Rectal smooth muscle tissue (tissue), 1 donor: ENCODE results near the gene B9D1.

Experiments used
- H3K27ac ChIP-seq: one replicate; pipeline ENCODE4 v1.7.0; 2013; ENCODE audit warnings: low read depth, low read length, inconsistent platforms
- H3K27me3 ChIP-seq: one replicate; pipeline ENCODE4 v1.7.0; 2013; ENCODE audit warnings: low read length; ENCODE audit not compliant: control insufficient read depth, insufficient read depth
- H3K36me3 ChIP-seq: one replicate; pipeline ENCODE4 v1.7.0; 2013; ENCODE audit warnings: low read length; ENCODE audit not compliant: control insufficient read depth, insufficient read depth
- H3K4me1 ChIP-seq: one replicate; pipeline ENCODE4 v1.7.0; 2013; ENCODE audit warnings: low read length; ENCODE audit not compliant: control insufficient read depth, insufficient read depth
- H3K4me3 ChIP-seq: one replicate; pipeline ENCODE4 v1.7.0; 2013; ENCODE audit warnings: low read length
- H3K9ac ChIP-seq: one replicate; pipeline ENCODE4 v1.7.0; 2013; ENCODE audit warnings: low read length

The B9D1 gene

DNA sequence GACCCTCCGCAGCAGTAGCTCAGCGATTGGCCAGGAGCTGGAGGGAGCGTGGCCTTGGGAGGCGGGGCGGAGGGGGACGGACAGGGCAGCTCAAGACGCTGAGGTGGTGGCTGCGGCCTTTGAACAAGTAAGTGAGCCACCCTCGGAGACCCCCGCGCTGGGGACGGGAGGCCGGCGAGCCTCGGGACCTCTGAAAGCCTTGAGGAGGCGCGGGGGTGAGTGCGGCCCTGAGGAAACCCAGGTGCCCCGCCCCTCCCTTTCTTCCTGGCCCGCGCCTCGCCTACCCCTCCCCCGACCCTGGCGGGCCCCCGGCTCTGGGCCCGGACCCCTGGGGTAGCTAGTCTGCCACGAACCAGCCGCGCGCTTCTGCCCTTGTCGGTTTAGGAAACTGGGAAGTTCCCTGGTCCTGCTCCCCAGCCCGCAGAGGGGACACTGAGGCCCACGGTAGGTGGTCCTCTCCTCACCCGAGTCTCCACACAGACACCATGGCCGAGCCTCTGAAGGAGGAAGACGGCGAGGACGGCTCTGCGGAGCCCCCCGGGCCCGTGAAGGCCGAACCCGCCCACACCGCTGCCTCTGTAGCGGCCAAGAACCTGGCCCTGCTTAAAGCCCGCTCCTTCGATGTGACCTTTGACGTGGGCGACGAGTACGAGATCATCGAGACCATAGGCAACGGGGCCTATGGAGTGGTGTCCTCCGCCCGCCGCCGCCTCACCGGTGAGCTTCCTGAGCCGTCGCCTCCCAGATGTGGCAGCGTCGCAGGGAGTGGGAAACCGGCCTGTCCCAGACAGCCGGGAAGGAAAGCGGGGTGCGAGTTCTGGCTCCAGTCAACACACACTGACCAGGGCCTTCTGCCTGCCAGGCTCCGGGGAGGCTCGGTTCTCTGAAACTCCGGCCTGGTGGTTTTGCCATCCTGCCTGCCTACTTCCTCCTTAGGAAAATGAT is 16.2 kb upstream of the B9D1 start, which contains the start of gene MAPK7:
Gene MAPK7, plus strand, starts transcription at position 83 of the 945 bp plus-strand sequence. Its CDS starts 403 bp downstream, at position 486.
- peaks cover 17% of the 10 kb centered on the region for H3K4me1 ChIP-seq

GRCh38 chr17:19377602-19378415 is 15.3 kb upstream of the B9D1 start:
- peak overlapping the region; percentile 68 for H3K4me3 ChIP-seq
- H3K36me3 ChIP-seq = peaks cover 15% of the 10 kb centered on the region
- peak overlapping the region; percentile 54 for H3K9ac ChIP-seq
- peak overlapping the region; percentile 95 for H3K27ac ChIP-seq
- H3K4me1 ChIP-seq = peaks cover 14% of the 10 kb centered on the region
- no peaks in the 10 kb centered on the region for H3K27me3 ChIP-seq

More for the DNA sequence above, 16.2 kb upstream of the B9D1 start, which contains the start of gene MAPK7:
- H3K36me3 ChIP-seq = peaks cover 18% of the 10 kb centered on the region
- H3K4me3 ChIP-seq = peak within 1 kb of the TSS; percentile 91
- H3K27me3 ChIP-seq = no peaks in the 10 kb centered on the region
- H3K27ac ChIP-seq = peak within 1 kb of the TSS; percentile 95
- H3K9ac ChIP-seq = peak within 1 kb of the TSS; percentile 70

DNA sequence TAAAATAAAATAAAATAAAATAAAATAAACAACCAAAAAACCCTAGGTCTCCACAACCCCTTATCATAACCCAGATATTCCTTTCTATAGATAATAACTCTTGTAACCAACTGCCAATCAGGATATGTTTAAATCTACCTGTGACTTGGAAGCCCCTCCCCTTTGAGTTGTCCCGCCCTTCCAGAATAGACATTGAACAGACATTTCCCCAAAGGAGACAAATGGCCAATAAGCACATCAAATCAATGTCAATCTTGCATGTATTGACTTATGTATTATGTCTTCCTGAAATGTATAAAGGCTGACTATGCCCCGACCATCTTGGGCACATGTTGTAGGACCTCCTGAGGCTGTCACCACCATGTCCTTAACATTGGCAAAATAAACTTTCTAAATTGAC is 14.3 kb upstream of the B9D1 start:
- Histone ChIP-seq H3K27me3 (no peaks in the 10 kb centered on the region), H3K36me3 (peaks cover 11% of the 10 kb centered on the region), H3K4me3 (peak overlapping the region; percentile 68), H3K9ac (no peak overlapping the region), H3K4me1 (peaks cover 14% of the 10 kb centered on the region), H3K27ac (peak overlapping the region; percentile 95)

DNA sequence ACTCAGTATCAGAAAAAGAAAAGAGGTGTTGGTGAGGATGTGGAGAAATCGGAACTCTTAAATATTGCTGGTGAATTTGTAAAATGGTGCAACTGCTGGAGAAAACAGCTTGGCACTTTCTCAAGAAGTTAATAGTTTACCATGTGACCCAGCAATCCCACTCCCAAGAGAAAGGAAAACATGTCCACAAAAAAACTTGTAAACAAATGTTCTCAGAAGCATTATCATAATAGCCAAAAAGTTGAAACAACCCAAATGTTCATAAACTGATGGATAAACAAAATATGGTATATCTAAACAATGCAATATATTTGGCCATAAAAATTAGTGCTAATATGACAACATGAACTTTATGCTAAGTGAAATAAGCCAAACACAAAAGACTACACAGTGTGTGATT is 13.2 kb upstream of the B9D1 start:
- Histone ChIP-seq H3K36me3 (peaks cover 6% of the 10 kb centered on the region), H3K27me3 (no peaks in the 10 kb centered on the region), H3K4me1 (peaks cover 14% of the 10 kb centered on the region), H3K27ac (no peak overlapping the region), H3K4me3 (no peak overlapping the region), H3K9ac (no peak overlapping the region)

GRCh38 chr17:19374136-19374535 is 11.6 kb upstream of the B9D1 start:
- no peak overlapping the region for H3K9ac ChIP-seq
- H3K4me1 ChIP-seq = peaks cover 9% of the 10 kb centered on the region
- H3K27ac ChIP-seq = no peak overlapping the region

GRCh38 chr17:19372866-19373504 is 10.5 kb upstream of the B9D1 start:
- Histone ChIP-seq H3K4me3 (no peak overlapping the region), H3K4me1 (peaks cover 7% of the 10 kb centered on the region), H3K36me3 (no peaks in the 10 kb centered on the region), H3K27ac (no peak overlapping the region), H3K27me3 (no peaks in the 10 kb centered on the region), H3K9ac (no peak overlapping the region)

More at GRCh38 chr17:19374136-19374535, 11.6 kb upstream of the B9D1 start:
- H3K4me3 ChIP-seq = no peak overlapping the region
- H3K27me3 ChIP-seq = no peaks in the 10 kb centered on the region
- H3K36me3 ChIP-seq = no peaks in the 10 kb centered on the region

GRCh38 chr17:19372439-19372838 is 9.9 kb upstream of the B9D1 start:
- Histone ChIP-seq H3K27me3 (no peaks in the 10 kb centered on the region), H3K4me1 (peaks cover 7% of the 10 kb centered on the region), H3K9ac (no peak overlapping the region), H3K27ac (no peak overlapping the region), H3K4me3 (no peak overlapping the region), H3K36me3 (no peaks in the 10 kb centered on the region)

DNA sequence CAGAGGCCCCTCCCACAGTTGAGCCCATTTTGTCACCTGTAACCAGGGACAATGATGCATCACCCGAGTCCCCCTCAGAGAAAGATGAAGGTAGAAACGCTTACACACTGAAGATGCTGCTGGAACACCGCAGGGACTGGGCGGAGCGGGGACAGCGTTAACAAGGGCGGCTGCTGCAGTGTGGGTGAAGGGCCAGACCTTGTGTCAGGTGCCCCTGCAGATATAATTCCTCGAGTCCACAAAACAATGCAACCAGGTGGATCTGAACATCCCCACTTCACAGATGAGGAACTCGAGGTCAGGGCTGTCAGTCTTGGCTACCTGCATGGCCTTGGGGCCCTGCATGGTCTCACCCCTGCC is 9.5 kb upstream of the B9D1 start:
- no peak overlapping the region for H3K27ac ChIP-seq
- peaks cover 3% of the 10 kb centered on the region for H3K4me1 ChIP-seq

DNA sequence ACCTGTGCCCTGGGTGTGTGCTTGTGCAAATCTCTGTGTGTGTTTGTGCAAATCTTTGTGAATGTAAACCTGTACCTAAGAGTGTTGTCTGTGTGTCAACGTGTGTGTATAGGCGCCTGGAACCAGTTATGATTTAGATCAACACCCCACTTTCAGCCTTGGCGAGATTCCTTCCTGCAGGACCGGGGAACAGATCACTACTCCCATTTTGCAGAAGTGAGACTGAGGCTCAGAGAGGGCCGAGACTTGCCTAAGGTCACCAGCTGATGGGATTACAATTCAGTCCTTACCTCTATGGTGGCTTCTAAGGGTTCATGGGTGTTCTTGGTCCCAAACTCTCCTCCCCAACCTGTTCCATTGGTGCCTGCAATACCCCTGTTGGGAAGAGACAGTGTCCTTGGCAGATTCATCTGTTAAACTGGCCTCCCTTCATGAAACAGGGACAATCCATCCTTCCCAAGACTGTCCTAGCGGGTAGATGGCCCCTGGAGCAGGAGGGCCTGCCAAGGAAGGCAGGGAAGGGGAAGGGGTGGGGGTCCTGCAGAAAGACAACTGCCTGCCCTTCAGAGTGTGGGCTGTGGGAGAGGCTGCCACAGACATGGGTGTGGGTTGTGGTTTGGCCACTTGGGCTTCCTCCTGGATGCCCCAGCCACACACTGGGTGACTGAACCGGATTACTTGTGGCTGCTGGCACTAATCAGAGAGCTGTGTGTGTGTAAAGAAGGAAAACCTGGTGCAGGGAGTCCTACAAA is 8.9 kb upstream of the B9D1 start:
- Histone ChIP-seq H3K27me3 (no peaks in the 10 kb centered on the region), H3K36me3 (no peaks in the 10 kb centered on the region), H3K9ac (no peak overlapping the region), H3K27ac (no peak overlapping the region), H3K4me3 (no peak overlapping the region), H3K4me1 (no peaks in the 10 kb centered on the region)

More for the DNA sequence above, 9.5 kb upstream of the B9D1 start:
- H3K9ac ChIP-seq = no peak overlapping the region
- H3K36me3 ChIP-seq = no peaks in the 10 kb centered on the region
- no peaks in the 10 kb centered on the region for H3K27me3 ChIP-seq
- H3K4me3 ChIP-seq = no peak overlapping the region

GRCh38 chr17:19370493-19370960 is 8.0 kb upstream of the B9D1 start:
- Histone ChIP-seq H3K4me1 (no peaks in the 10 kb centered on the region), H3K27me3 (no peaks in the 10 kb centered on the region), H3K9ac (no peak overlapping the region)

DNA sequence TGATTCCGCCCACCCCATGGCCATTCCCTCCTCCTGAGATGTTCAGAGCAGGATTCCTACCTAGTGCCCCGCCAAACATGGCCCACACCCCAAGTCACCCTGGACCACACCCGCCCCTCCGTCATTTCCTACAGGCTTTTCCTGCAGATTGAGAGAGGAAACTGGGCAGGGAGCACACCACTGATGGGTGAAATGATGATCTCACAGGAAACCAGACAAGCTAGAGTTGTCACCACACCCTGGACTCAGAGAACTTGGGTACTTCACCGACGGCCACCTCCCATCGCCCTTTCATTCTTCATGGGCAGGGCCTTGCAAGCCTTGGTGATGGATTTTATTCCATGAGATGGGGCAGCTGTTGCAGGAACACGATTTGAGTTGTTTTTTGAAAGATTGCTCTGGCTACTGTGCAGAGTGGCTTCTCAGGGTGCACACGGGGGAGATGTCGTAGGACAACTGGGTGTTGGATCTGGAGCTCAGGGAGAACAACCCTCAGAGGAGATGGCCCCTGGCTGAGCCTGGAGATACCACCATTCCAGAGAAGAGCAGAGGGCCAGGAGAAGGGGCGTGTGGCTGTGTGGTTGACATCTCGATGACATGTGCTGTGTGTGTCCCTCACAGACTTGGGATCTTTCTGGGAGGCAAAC is 7.4 kb upstream of the B9D1 start:
- Histone ChIP-seq H3K27ac (no peak overlapping the region), H3K36me3 (no peaks in the 10 kb centered on the region), H3K4me1 (no peaks in the 10 kb centered on the region), H3K27me3 (no peaks in the 10 kb centered on the region), H3K4me3 (no peak overlapping the region), H3K9ac (no peak overlapping the region)

More at GRCh38 chr17:19370493-19370960, 8.0 kb upstream of the B9D1 start:
- H3K4me3 ChIP-seq = no peak overlapping the region
- no peak overlapping the region for H3K27ac ChIP-seq
- H3K36me3 ChIP-seq = no peaks in the 10 kb centered on the region
